SW 1271 (cell line): ENCODE measurements around the gene CCDC8.
A peak's percentile ranks its signal among the peaks of the same experiment; 100 is the strongest.
"Not testable (repeated sequence)": the region's sequence is repeated elsewhere in the genome, so short reads cannot be mapped to it uniquely, and the experiment has no call there.

Source experiments
- DNase-seq, 2 experiments: peaks; one replicate each; lab custom pipeline; 2025; lab: John Stamatoyannopoulos, UW

CCDC8 gene

GRCh38 chr19:46413262-46414031, at the start of gene CCDC8:
Gene CCDC8, minus strand, starts transcription at chr19:46413564. Its CDS starts 754 bp downstream, at chr19:46412810.
- no peak for DNase-seq

- no peak for DNase-seq
Observed at GRCh38 chr19:46461537-46461936, 48.2 kb upstream of the CCDC8 start.

- no peak for DNase-seq
Observed at GRCh38 chr19:46460981-46461380, 47.6 kb upstream of the CCDC8 start.

GRCh38 chr19:46460055-46460454, 46.7 kb upstream of the CCDC8 start:
- DNase-seq, result no peak

GRCh38 chr19:46456930-46457329, 43.6 kb upstream of the CCDC8 start:
- no peak for DNase-seq

- no peak for DNase-seq
Observed at GRCh38 chr19:46454244-46454643, 40.9 kb upstream of the CCDC8 start.

GRCh38 chr19:46453661-46454060, 40.3 kb upstream of the CCDC8 start:
- no peak for DNase-seq

- no peak for DNase-seq
Observed at GRCh38 chr19:46452186-46452585, 38.8 kb upstream of the CCDC8 start.

- no peak for DNase-seq
Observed at GRCh38 chr19:46451352-46451751, 38.0 kb upstream of the CCDC8 start.

- no peak for DNase-seq
Observed at GRCh38 chr19:46450737-46451136, 37.4 kb upstream of the CCDC8 start.

- no peak for DNase-seq
Observed at GRCh38 chr19:46449228-46449627, 35.9 kb upstream of the CCDC8 start.

- no peak for DNase-seq
Observed at GRCh38 chr19:46448601-46449000, 35.2 kb upstream of the CCDC8 start.

GRCh38 chr19:46447824-46448223, 34.5 kb upstream of the CCDC8 start:
- no peak for DNase-seq

GRCh38 chr19:46447006-46447405, 33.6 kb upstream of the CCDC8 start:
- DNase-seq, result no peak

- no peak for DNase-seq
Observed at GRCh38 chr19:46446021-46446420, 32.7 kb upstream of the CCDC8 start.

- peak in 1 of 2 experiments; percentile 18 for DNase-seq
Observed at GRCh38 chr19:46442808-46443450, 29.6 kb upstream of the CCDC8 start.

- no peak for DNase-seq
Observed at GRCh38 chr19:46441866-46442265, 28.5 kb upstream of the CCDC8 start.

GRCh38 chr19:46435689-46436088, 22.3 kb upstream of the CCDC8 start:
- not testable (repeated sequence) for DNase-seq

GRCh38 chr19:46435009-46435408, 21.6 kb upstream of the CCDC8 start:
- no peak for DNase-seq

GRCh38 chr19:46433470-46433869, 20.1 kb upstream of the CCDC8 start:
- not testable (repeated sequence) for DNase-seq

- DNase-seq, result no peak
Observed at GRCh38 chr19:46431824-46432223, 18.5 kb upstream of the CCDC8 start.

GRCh38 chr19:46429999-46430398, 16.6 kb upstream of the CCDC8 start:
- no peak for DNase-seq
